OCI-LY3 (cell line): ENCODE measurements around the gene PCNX2.

Experiments used
- H2AFZ ChIP-seq: fragments of 200-600, 300-600 bp; shearing (Covaris generic); 2 replicates; pipeline ENCODE4 v1.6.0; 2014; ENCODE audit warnings: antibody characterized with exemption, low read depth, low read length
- H3K27ac ChIP-seq: fragments of 200-600, 300-600 bp; sonication (generic); 2 replicates; pipeline ENCODE4 v1.5.1; 2014; ENCODE audit warnings: mild to moderate bottlenecking, low read length, moderate library complexity, mixed read lengths
- H3K27me3 ChIP-seq: fragments of 200-600, 300-600 bp; sonication (generic); 2 replicates; pipeline ENCODE4 v1.6.1; 2014; ENCODE audit warnings: low read depth, low read length, mixed read lengths
- H3K36me3 ChIP-seq: fragments of 200-600, 300-600 bp; sonication (generic); replicated peaks from 2 replicates; pipeline ENCODE3; 2014; ENCODE audit warnings: low read depth, low read length, mixed read lengths
- H3K4me1 ChIP-seq: fragments of 300-600, 200-600 bp; sonication (generic); 2 replicates; pipeline ENCODE4 v1.6.1; 2014; ENCODE audit warnings: low read length, mixed read lengths
- H3K4me2 ChIP-seq: fragments of 200-600, 300-600 bp; sonication (generic); 2 replicates; pipeline ENCODE4 v1.6.1; 2014; ENCODE audit warnings: low read length, mixed read lengths
- H3K4me3 ChIP-seq: fragments of 300-600, 200-600 bp; sonication (generic); 2 replicates; pipeline ENCODE4 v1.5.1; 2014; ENCODE audit warnings: antibody characterized with exemption, mild to moderate bottlenecking, low read length, moderate library complexity
- H3K79me2 ChIP-seq: fragments of 300-600, 200-600 bp; shearing (Covaris generic); 2 replicates; pipeline ENCODE4 v1.6.1; 2014; ENCODE audit warnings: mild to moderate bottlenecking, low read length, mixed read lengths
- H3K9ac ChIP-seq: fragments of 300-600, 200-600 bp; shearing (Covaris generic); 2 replicates; pipeline ENCODE4 v1.6.0; 2014; ENCODE audit warnings: mild to moderate bottlenecking, low read length, moderate library complexity
- H3K9me3 ChIP-seq: fragments of 200-600, 300-600 bp; shearing (Covaris generic); 2 replicates; pipeline ENCODE4 v1.6.1; 2014; ENCODE audit warnings: low read length, mixed read lengths; ENCODE audit not compliant: insufficient read depth
- H4K20me1 ChIP-seq: fragments of 200-600, 300-600 bp; sonication (generic); 2 replicates; pipeline ENCODE4 v1.6.1; 2016; ENCODE audit warnings: low read length, mixed read lengths; ENCODE audit not compliant: insufficient read depth
- EZH2phosphoT487 ChIP-seq: fragments of 200-600 bp; shearing (Covaris generic); IDR thresholded peaks from 2 replicates; pipeline ENCODE4 v1.6.1; 2018; ENCODE audit warnings: antibody characterized with exemption, mixed run types, low read depth
- TF ChIP-seq, protein P1 (sequence below): fragments of 200-600, 300-600 bp; sonication (generic); IDR thresholded peaks from 2 replicates; pipeline ENCODE4 v1.5.1; 2014; ENCODE audit warnings: antibody characterized with exemption, low read length, low read depth

PCNX2 gene

DNA sequence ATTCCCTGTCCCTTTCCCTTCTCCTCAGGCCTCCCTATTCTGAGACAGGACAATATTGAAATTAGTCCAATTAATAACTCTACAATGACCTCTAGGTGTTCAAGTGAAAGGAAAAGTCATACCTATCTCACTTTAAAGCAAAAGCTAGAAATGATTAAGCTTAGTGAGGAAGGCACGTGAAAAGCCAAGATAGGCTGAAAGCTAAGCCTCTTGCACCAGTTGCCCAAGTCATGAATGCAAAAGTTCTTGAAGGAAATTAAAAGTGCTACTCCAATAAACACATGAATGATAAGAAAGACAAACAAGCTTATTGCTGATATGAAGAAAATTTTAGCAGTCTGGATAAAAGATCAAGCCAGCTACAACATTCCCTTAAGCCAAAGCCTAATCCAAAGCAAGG lies 28.2 kb upstream of the PCNX2 start:
- H3K4me3 ChIP-seq: no peak overlapping the region
- H4K20me1 ChIP-seq: peaks cover under 1% of the 10 kb centered on the region; the same call in 1 of the 2 replicates
- TF ChIP-seq EZH2phosphoT487: no peak
- TF ChIP-seq, protein P1, sequence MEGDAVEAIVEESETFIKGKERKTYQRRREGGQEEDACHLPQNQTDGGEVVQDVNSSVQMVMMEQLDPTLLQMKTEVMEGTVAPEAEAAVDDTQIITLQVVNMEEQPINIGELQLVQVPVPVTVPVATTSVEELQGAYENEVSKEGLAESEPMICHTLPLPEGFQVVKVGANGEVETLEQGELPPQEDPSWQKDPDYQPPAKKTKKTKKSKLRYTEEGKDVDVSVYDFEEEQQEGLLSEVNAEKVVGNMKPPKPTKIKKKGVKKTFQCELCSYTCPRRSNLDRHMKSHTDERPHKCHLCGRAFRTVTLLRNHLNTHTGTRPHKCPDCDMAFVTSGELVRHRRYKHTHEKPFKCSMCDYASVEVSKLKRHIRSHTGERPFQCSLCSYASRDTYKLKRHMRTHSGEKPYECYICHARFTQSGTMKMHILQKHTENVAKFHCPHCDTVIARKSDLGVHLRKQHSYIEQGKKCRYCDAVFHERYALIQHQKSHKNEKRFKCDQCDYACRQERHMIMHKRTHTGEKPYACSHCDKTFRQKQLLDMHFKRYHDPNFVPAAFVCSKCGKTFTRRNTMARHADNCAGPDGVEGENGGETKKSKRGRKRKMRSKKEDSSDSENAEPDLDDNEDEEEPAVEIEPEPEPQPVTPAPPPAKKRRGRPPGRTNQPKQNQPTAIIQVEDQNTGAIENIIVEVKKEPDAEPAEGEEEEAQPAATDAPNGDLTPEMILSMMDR: no peak
- no peak overlapping the region for H3K4me2 ChIP-seq
- no peak overlapping the region for H3K9ac ChIP-seq
- no peaks in the 10 kb centered on the region for H3K36me3 ChIP-seq
- no peak overlapping the region for H2AFZ ChIP-seq
- H3K27me3 ChIP-seq: peaks cover 35% of the 10 kb centered on the region
- no peaks in the 10 kb centered on the region for H3K9me3 ChIP-seq
- H3K27ac ChIP-seq: no peak overlapping the region
- H3K79me2 ChIP-seq: peaks cover 7% of the 10 kb centered on the region
- H3K4me1 ChIP-seq: peaks cover 3% of the 10 kb centered on the region; the same call in 1 of the 2 replicates

DNA sequence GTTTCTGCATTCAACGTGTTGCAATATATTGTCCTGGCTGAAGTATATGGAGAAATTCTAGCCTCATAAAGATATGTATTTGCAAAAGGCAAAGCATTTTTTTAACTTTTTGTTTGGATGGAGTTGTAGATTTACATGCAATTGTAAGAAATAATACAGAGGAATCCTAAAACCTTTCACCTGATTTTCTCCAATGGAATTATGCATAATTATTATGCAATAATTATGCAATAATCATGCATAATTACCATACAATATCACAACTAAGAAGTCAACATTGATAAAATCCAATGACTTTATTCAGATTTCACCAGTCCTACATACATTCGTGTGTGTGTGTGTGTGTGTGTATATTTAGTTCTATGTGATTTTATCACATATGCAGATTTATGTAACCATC lies 24.5 kb upstream of the PCNX2 start:
- no peaks in the 10 kb centered on the region for H3K79me2 ChIP-seq
- no peak for TF ChIP-seq EZH2phosphoT487
- TF ChIP-seq, protein P1: no peak
- no peaks in the 10 kb centered on the region for H4K20me1 ChIP-seq
- H3K36me3 ChIP-seq: no peaks in the 10 kb centered on the region
- H3K27ac ChIP-seq: no peak overlapping the region
- H3K4me2 ChIP-seq: no peak overlapping the region
- no peaks in the 10 kb centered on the region for H3K9me3 ChIP-seq
- no peak overlapping the region for H3K9ac ChIP-seq
- H3K27me3 ChIP-seq: peaks cover 53% of the 10 kb centered on the region
- no peaks in the 10 kb centered on the region for H3K4me1 ChIP-seq
- H2AFZ ChIP-seq: no peak overlapping the region
- H3K4me3 ChIP-seq: no peak overlapping the region

DNA sequence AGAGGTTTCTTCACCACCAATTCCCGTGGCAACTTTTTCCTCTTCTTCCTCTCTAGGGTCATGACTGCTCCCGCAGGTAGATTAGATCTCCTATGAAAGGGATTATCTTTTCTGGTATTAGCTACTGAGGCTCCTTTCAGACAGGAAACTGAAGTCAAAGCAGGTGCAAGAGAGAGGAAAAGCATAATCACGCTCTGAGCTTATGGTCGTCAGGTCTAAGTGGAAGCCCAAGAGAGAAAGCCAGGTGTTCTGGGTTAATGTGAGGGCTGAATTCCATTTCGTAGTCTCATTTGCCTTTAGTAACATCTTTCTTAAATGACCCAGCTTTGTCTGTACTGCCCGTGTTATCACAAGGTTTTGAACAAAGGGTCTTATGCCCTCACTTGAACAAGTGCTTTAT lies 23.7 kb upstream of the PCNX2 start:
- Histone ChIP-seq H3K79me2 (no peaks in the 10 kb centered on the region), H3K27ac (no peak overlapping the region), H3K9ac (no peak overlapping the region), H4K20me1 (no peaks in the 10 kb centered on the region), H3K36me3 (no peaks in the 10 kb centered on the region), H3K9me3 (no peaks in the 10 kb centered on the region), H3K4me2 (peak overlapping the region; percentile 26), H3K4me1 (no peaks in the 10 kb centered on the region), H2AFZ (0 out of 2 replicates have a peak overlapping the region, but pooled peaks have one; percentile 45), H3K4me3 (no peak overlapping the region), H3K27me3 (peaks cover 53% of the 10 kb centered on the region)
- TF ChIP-seq, protein P1: no peak
- no peak for TF ChIP-seq EZH2phosphoT487

DNA sequence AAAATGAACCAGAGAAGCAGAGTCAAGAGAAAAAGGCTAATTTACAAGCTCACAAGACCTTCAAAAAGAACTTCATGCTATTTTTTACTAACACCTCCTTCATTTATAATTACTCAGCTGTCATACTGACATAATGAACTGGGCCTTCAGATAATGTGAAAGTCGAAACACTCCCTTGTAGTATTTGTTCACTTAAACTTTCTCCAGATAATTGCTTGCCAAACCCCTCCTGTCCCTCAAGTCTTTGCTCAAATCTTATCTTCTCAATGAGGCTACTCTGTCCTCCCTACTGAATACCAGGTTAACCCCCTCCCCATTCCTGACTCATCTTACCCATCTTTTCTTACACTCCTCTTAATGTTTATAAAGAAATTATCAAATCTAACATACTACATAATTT lies 20.9 kb upstream of the PCNX2 start:
- no peaks in the 10 kb centered on the region for H3K9me3 ChIP-seq
- H2AFZ ChIP-seq: no peak overlapping the region
- H3K4me1 ChIP-seq: no peaks in the 10 kb centered on the region
- H3K79me2 ChIP-seq: no peaks in the 10 kb centered on the region
- TF ChIP-seq, protein P1: no peak
- TF ChIP-seq EZH2phosphoT487: no peak
- H3K27me3 ChIP-seq: peaks cover 41% of the 10 kb centered on the region
- H3K9ac ChIP-seq: no peak overlapping the region
- no peak overlapping the region for H3K27ac ChIP-seq
- H3K36me3 ChIP-seq: no peaks in the 10 kb centered on the region
- H3K4me3 ChIP-seq: no peak overlapping the region
- no peak overlapping the region for H3K4me2 ChIP-seq
- H4K20me1 ChIP-seq: no peaks in the 10 kb centered on the region
